OCI-LY3 (cell line): Measurements from ENCODE around the gene DDI2.

Experiments
- CTCF ChIP-seq: fragments of 200-600, 300-600 bp; sonication (generic); IDR thresholded peaks from 2 replicates; pipeline ENCODE4 v1.5.1; 2014; ENCODE audit warnings: antibody characterized with exemption, low read length, low read depth
- EZH2phosphoT487 ChIP-seq: fragments of 200-600 bp; shearing (Covaris generic); IDR thresholded peaks from 2 replicates; pipeline ENCODE4 v1.6.1; 2018; ENCODE audit warnings: antibody characterized with exemption, mixed run types, low read depth

- no peak for TF ChIP-seq CTCF
- no peak for TF ChIP-seq EZH2phosphoT487
Observed at GRCh38 chr1:15656464-15656863, 39.2 kb downstream of the DDI2 start.
